IMR-90 (cell line): ENCODE results near the gene CENPP. TPM values are rescaled to one million over a fixed set of nuclear protein-coding genes. Genes with fewer than 3 reads are reported as not detected.

ENCODE experiments used
- ATAC-seq: fragments of 200-7000 bp; cut with Tn5 transposase; 2 replicates; pipeline ENCODE4 v1.9.1; 2020; ENCODE audit warnings: low read depth, mild to moderate bottlenecking, moderate library complexity
- BruUV-seq: library from RNA; stranded (reverse); fragments of 400-500 nt; replicated peaks from 2 replicates; lab custom pipeline; 2021; lab: Mats Ljungman, UMichigan
- CTCF ChIA-PET: fragments of 300-600 bp; formaldehyde crosslinking; extraction: SDS; loops from one replicate; lab custom pipeline; 2021; ENCODE audit warnings: antibody characterized with exemption; lab: Yijun Ruan, JAX
- POLR2A ChIA-PET: fragments of 300-600 bp; sonication (Branson Sonifier 250); formaldehyde crosslinking; loops from one replicate; lab custom pipeline; 2022; ENCODE audit warnings: antibody characterized with exemption; ENCODE audit not compliant: unreplicated experiment; lab: Charles Lee
- DNase-seq: peaks from one replicate; pipeline ENCODE4 v3.0.0; 2013
- H2AFZ ChIP-seq: replicated peaks from 2 replicates; pipeline ENCODE3; 2013; ENCODE audit warnings: low read length, mild to moderate bottlenecking; ENCODE audit not compliant: poor library complexity
- H2AK5ac ChIP-seq: 2 replicates; pipeline ENCODE4 v1.6.1; 2013; ENCODE audit warnings: low read depth, low read length, inconsistent platforms
- H2AK9ac ChIP-seq: replicated peaks from 2 replicates; pipeline ENCODE3; 2013; ENCODE audit warnings: mild to moderate bottlenecking, low read depth, low read length, moderate library complexity; ENCODE audit not compliant: poor library complexity
- H2BK120ac ChIP-seq: 2 replicates; pipeline ENCODE4 v1.6.1; 2013; ENCODE audit warnings: low read depth, low read length, inconsistent platforms
- H2BK15ac ChIP-seq: 3 replicates; pipeline ENCODE4 v1.6.1; 2013; ENCODE audit warnings: low read depth, low read length, inconsistent platforms
- H2BK20ac ChIP-seq: 2 replicates; pipeline ENCODE4 v1.6.1; 2013; ENCODE audit warnings: low read depth, mild to moderate bottlenecking, inconsistent platforms, low read length, moderate library complexity
- H2BK5ac ChIP-seq: 2 replicates; pipeline ENCODE4 v1.6.1; 2013; ENCODE audit warnings: mild to moderate bottlenecking, low read depth, low read length, inconsistent platforms; ENCODE audit not compliant: poor library complexity, severe bottlenecking
- H3K14ac ChIP-seq: replicated peaks from 2 replicates; pipeline ENCODE4 v1.6.1; 2013; ENCODE audit warnings: low read depth, low read length, inconsistent platforms
- H3K18ac ChIP-seq: 2 replicates; pipeline ENCODE4 v1.6.1; 2013; ENCODE audit warnings: low read depth, low read length, control low read depth
- H3K23ac ChIP-seq: 2 replicates; pipeline ENCODE4 v1.6.1; 2013; ENCODE audit warnings: low read depth, low read length, inconsistent platforms
- H3K27ac ChIP-seq: 2 replicates; pipeline ENCODE4 v1.5.1; 2013; ENCODE audit warnings: mild to moderate bottlenecking, control low read depth, low read length; ENCODE audit not compliant: insufficient read depth
- H3K27me3 ChIP-seq: 2 replicates; pipeline ENCODE4 v1.6.1; 2013; ENCODE audit warnings: low read length; ENCODE audit not compliant: control insufficient read depth, insufficient read depth
- H3K36me3 ChIP-seq: 2 replicates; pipeline ENCODE4 v1.6.1; 2013; ENCODE audit warnings: low read length, mixed read lengths; ENCODE audit not compliant: control insufficient read depth, insufficient read depth
- H3K4ac ChIP-seq: 2 replicates; pipeline ENCODE4 v1.6.1; 2013; ENCODE audit warnings: low read depth, low read length, inconsistent platforms
- H3K4me1 ChIP-seq: 2 replicates; pipeline ENCODE4 v1.6.1; 2013; ENCODE audit warnings: low read length, mixed read lengths; ENCODE audit not compliant: control insufficient read depth, insufficient read depth
- H3K4me2 ChIP-seq: 2 replicates; pipeline ENCODE4 v1.6.1; 2013; ENCODE audit warnings: low read depth, mild to moderate bottlenecking, control low read depth, low read length, moderate library complexity
- H3K4me3 ChIP-seq: 2 replicates; pipeline ENCODE4 v1.5.1; 2013; ENCODE audit warnings: low read depth, mild to moderate bottlenecking, control low read depth, low read length, moderate library complexity; ENCODE audit not compliant: insufficient read depth
- H3K56ac ChIP-seq: 2 replicates; pipeline ENCODE4 v1.6.1; 2013; ENCODE audit warnings: low read length, inconsistent platforms; ENCODE audit not compliant: insufficient read depth; ENCODE audit errors: extremely low read depth
- H3K79me1 ChIP-seq, 2 experiments: 2 replicates each; pipeline ENCODE4 v1.6.1; 2013; ENCODE audit warnings: low read length in 2 of 2, inconsistent platforms in 1 of 2, low read depth in 1 of 2
- H3K9ac ChIP-seq: 2 replicates; pipeline ENCODE4 v1.6.1; 2013; ENCODE audit warnings: low read depth, low read length, control low read depth
- H3K9me1 ChIP-seq: 2 replicates; pipeline ENCODE4 v1.6.1; 2013; ENCODE audit warnings: low read length, inconsistent platforms; ENCODE audit not compliant: insufficient read depth
- H3K9me3 ChIP-seq: 2 replicates; pipeline ENCODE4 v1.6.1; 2013; ENCODE audit warnings: low read length; ENCODE audit not compliant: control insufficient read depth, insufficient read depth
- H4K20me1 ChIP-seq: 2 replicates; pipeline ENCODE4 v1.6.1; 2013; ENCODE audit warnings: low read length, inconsistent platforms; ENCODE audit not compliant: insufficient read depth
- H4K5ac ChIP-seq: 2 replicates; pipeline ENCODE4 v1.6.1; 2013; ENCODE audit warnings: mild to moderate bottlenecking, low read depth, low read length, control low read depth
- H4K8ac ChIP-seq, 2 experiments: 2 replicates each; pipeline ENCODE4 v1.6.1; 2013; ENCODE audit warnings: low read depth in 2 of 2, low read length in 2 of 2, control low read depth in 1 of 2, inconsistent platforms in 1 of 2
- H4K91ac ChIP-seq: 2 replicates; pipeline ENCODE4 v1.6.1; 2013; ENCODE audit warnings: low read depth, low read length, inconsistent platforms; ENCODE audit not compliant: insufficient read depth
- FOS ChIP-seq: fragments of 150-350 bp; IDR thresholded peaks from 2 replicates; pipeline ENCODE4 v1.6.1; 2016; ENCODE audit warnings: low read depth, low read length
- MAFK ChIP-seq: IDR thresholded peaks from 2 replicates; pipeline ENCODE4 v1.6.1; 2012; ENCODE audit warnings: low read depth, low read length, improper control_type of control experiment
- dilution Hi-C: fragments of 300-500 bp; cut with HindIII; formaldehyde crosslinking; loops from one replicate; pipeline ENCODE4 v1.14.3; 2018; ENCODE audit warnings: low sequenced_read_pairs; ENCODE audit not compliant: unreplicated experiment
- in situ Hi-C: fragments of 300-500 bp; cut with MboI; formaldehyde crosslinking; loops from 3 replicates; pipeline ENCODE4 v1.14.3; 2019; ENCODE audit warnings: low sequenced_read_pairs, inconsistent platforms, mixed read lengths
- intact Hi-C: fragments of 100-400 bp; cut with micrococcal nuclease; formaldehyde crosslinking; loops from 2 replicates; pipeline ENCODE4 v1.10.0; 2022
- polyA plus RNA-seq, 3 experiments: library from polyadenylated mRNA; depleted of rRNA; stranded (reverse); fragments of >200 nt; gene quantifications; 2 replicates each; pipeline ENCODE4 v1.2.3, GENCODE V29; 2012; ENCODE audit warnings: low replicate concordance in 1 of 3
- total RNA-seq: library from RNA; depleted of rRNA; stranded (reverse); fragments of >200 nt; gene quantifications from 2 replicates; pipeline ENCODE4 v1.2.3, GENCODE V29; 2012

Gene CENPP
- total and polyA plus RNA-seq, 2 of the 4 experiments (the other 2 are of a cell fraction), result 1.4 to 2.0 TPM

DNA sequence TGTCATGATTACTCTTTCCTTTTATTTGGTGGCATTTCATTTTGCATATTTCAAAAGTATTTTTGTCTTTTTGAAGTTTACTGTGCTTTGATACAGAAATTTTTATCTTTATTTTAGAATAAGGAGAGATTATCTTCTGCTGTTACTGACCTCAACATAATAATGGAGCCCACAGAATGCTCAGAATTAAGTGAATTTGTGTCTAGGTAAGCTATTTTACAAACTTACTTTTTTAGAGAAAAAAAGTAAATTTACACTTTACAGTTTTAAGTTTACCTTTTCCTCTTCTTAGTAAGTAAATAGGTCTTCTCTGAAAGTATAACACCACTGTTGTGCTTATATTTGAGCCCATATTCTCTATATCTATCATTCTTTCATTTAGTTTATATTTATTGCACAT is 19.8 kb downstream of the CENPP start:
- Histone ChIP-seq H3K4me3 (no peak overlapping the region), H2BK15ac (no peak overlapping the region), H3K9ac (no peak overlapping the region), H2BK120ac (no peak overlapping the region), H3K14ac (no peak overlapping the region), H2AFZ (no peak overlapping the region), H3K18ac (no peak overlapping the region), H3K4me1 (peaks cover 2% of the 10 kb centered on the region; the same call in 1 of the 2 replicates), H3K27ac (no peak overlapping the region), H3K56ac (no peak overlapping the region), H4K91ac (no peak overlapping the region), H2BK20ac (no peak overlapping the region), H2BK5ac (no peak overlapping the region), H4K20me1 (no peaks in the 10 kb centered on the region), H4K8ac (no peak overlapping the region), H2AK5ac (no peak overlapping the region), H3K9me3 (no peaks in the 10 kb centered on the region), H3K4me2 (no peak overlapping the region), H3K4ac (no peak overlapping the region), H3K79me1 (no peaks in the 10 kb centered on the region), H2AK9ac (no peak overlapping the region), H3K36me3 (no peaks in the 10 kb centered on the region), H3K23ac (no peak overlapping the region), H3K27me3 (no peaks in the 10 kb centered on the region), H4K5ac (no peak overlapping the region), H3K9me1 (no peaks in the 10 kb centered on the region)
- in situ Hi-C loops, result loop anchor here (25.0 kb wide), 1 partner anchor 442 kb away; no protein-coding TSS in a partner anchor
- DNase-seq (no peak), ATAC-seq (no peak)
- intact Hi-C loops, result loop anchor here (5.0 kb wide), 1 partner anchor 37 kb away; no protein-coding TSS in a partner anchor
- dilution Hi-C loops, result no loop called here
- ChIA-PET POLR2A (no interaction called here), CTCF (no interaction called here)
- no TSS peak for BruUV-seq
- TF ChIP-seq MAFK (peak; percentile 50; the same call in 1 of the 2 replicates), FOS (no peak)
